Peyer's patch (tissue), 4 donors: ENCODE data around the gene CMKLR1. TPM values are rescaled to one million over a fixed set of nuclear protein-coding genes. Genes with fewer than 3 reads are reported as not detected.

Source experiments
- DNase-seq, 3 donors: peaks; one replicate each; pipeline ENCODE4 v3.0.0-alpha.2; 2017 to 2019
- H3K27ac ChIP-seq, 4 donors: fragments of 200-600 bp; sonication (generic); one replicate each; pipeline ENCODE4 v1.5.1; 2016 to 2019
- H3K27me3 ChIP-seq, 2 donors: fragments of 200-600 bp; sonication (generic); one replicate each; pipeline ENCODE4 v1.5.1; 2019
- H3K36me3 ChIP-seq, 3 donors: fragments of 200-600 bp; sonication (generic); one replicate each; pipeline ENCODE4 v1.5.1; 2016 to 2019
- H3K4me1 ChIP-seq, 4 donors: fragments of 200-600 bp; sonication (generic); one replicate each; pipeline ENCODE4 v1.5.1; 2016 to 2019
- H3K4me3 ChIP-seq, 4 donors: fragments of 200-600 bp; sonication (generic); 1 replicate in 3 of 4; 2 replicates in 1 of 4; pipeline ENCODE4 v1.5.1; 2016 to 2019; ENCODE audit warnings: mild to moderate bottlenecking in 1 of 4
- H3K9me3 ChIP-seq, 4 donors: fragments of 200-600 bp; sonication (generic); one replicate each; pipeline ENCODE4 v1.5.1; 2016 to 2019; ENCODE audit warnings: mild to moderate bottlenecking in 1 of 4
- POLR2A ChIP-seq, 2 donors: fragments of 450-650 bp; IDR thresholded peaks; one replicate each; pipeline ENCODE4 v1.5.1; 2017; ENCODE audit warnings: antibody characterized with exemption in 2 of 2, mild to moderate bottlenecking in 2 of 2, moderate library complexity in 2 of 2
- total RNA-seq, 4 donors: library from RNA; depleted of rRNA; stranded (reverse); fragments of >200 nt; gene quantifications; one replicate each; pipeline ENCODE4 v1.1.0, GENCODE V29; 2016
- TF ChIP-seq, protein P1 (sequence below), 6 experiments: fragments of 450-650 bp in 4 of 6; fragments of 200-600 bp in 2 of 6; sonication (generic) in 1 of 6; IDR thresholded peaks; one replicate each; pipeline ENCODE4 v1.5.1; 2017 to 2019; ENCODE audit warnings: antibody characterized with exemption in 6 of 6, mild to moderate bottlenecking in 3 of 6, moderate library complexity in 1 of 6

CMKLR1 gene
- total RNA-seq, 4 donors from 2014 or later = 1.1 to 18.2 (median 4.1) TPM

- no peak overlapping the region for H3K4me3 ChIP-seq
- no peak for DNase-seq
- no peak for TF ChIP-seq POLR2A (IDR thresholded peaks at IDR 0.05)
- TF ChIP-seq, protein P1, sequence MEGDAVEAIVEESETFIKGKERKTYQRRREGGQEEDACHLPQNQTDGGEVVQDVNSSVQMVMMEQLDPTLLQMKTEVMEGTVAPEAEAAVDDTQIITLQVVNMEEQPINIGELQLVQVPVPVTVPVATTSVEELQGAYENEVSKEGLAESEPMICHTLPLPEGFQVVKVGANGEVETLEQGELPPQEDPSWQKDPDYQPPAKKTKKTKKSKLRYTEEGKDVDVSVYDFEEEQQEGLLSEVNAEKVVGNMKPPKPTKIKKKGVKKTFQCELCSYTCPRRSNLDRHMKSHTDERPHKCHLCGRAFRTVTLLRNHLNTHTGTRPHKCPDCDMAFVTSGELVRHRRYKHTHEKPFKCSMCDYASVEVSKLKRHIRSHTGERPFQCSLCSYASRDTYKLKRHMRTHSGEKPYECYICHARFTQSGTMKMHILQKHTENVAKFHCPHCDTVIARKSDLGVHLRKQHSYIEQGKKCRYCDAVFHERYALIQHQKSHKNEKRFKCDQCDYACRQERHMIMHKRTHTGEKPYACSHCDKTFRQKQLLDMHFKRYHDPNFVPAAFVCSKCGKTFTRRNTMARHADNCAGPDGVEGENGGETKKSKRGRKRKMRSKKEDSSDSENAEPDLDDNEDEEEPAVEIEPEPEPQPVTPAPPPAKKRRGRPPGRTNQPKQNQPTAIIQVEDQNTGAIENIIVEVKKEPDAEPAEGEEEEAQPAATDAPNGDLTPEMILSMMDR (IDR thresholded peaks at IDR 0.05) = no peak
- H3K36me3 ChIP-seq = no peaks in the 10 kb centered on the region
- no peaks in the 10 kb centered on the region for H3K27me3 ChIP-seq
- H3K4me1 ChIP-seq = no peaks in the 10 kb centered on the region
- no peaks in the 10 kb centered on the region for H3K9me3 ChIP-seq
- no peak overlapping the region for H3K27ac ChIP-seq
Observed at GRCh38 chr12:108255252-108255602, 83.9 kb downstream of the CMKLR1 start.

- H3K9me3 ChIP-seq = no peaks in the 10 kb centered on the region
- no peaks in the 10 kb centered on the region for H3K36me3 ChIP-seq
- no peaks in the 10 kb centered on the region for H3K4me1 ChIP-seq
- H3K27ac ChIP-seq = no peak overlapping the region
- H3K27me3 ChIP-seq = no peaks in the 10 kb centered on the region
- H3K4me3 ChIP-seq = no peak overlapping the region
- no peak for DNase-seq
- TF ChIP-seq POLR2A (IDR thresholded peaks at IDR 0.05) = no peak
- TF ChIP-seq, protein P1 (IDR thresholded peaks at IDR 0.05) = no peak
Observed at GRCh38 chr12:108254517-108255251, 84.4 kb downstream of the CMKLR1 start.

DNA sequence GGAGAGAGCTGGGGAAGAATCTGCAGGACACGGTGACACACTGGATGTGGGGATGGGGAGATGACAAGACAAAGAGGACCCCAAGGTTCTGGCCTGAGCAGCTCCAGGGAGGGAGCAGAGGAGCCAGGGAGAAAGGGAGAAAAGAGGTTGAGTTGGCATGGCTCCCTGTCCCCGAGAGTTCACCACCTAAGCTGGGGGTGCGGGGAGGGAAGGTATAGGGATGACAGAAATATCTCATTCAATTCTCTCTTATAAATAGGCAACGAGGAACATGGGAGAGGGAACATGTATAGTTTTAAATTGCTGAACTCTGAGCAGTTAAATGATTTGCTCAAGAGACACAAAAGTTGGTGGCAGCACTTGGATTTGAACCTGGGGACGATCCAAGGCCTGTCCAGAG lies 85.1 kb downstream of the CMKLR1 start:
- TF ChIP-seq POLR2A (IDR thresholded peaks at IDR 0.05) = no peak
- TF ChIP-seq, protein P1 (IDR thresholded peaks at IDR 0.05) = no peak
- Histone ChIP-seq H3K4me1 (no peaks in the 10 kb centered on the region), H3K36me3 (no peaks in the 10 kb centered on the region), H3K4me3 (no peak overlapping the region), H3K9me3 (no peaks in the 10 kb centered on the region), H3K27ac (no peak overlapping the region), H3K27me3 (no peaks in the 10 kb centered on the region)
- no peak for DNase-seq

DNA sequence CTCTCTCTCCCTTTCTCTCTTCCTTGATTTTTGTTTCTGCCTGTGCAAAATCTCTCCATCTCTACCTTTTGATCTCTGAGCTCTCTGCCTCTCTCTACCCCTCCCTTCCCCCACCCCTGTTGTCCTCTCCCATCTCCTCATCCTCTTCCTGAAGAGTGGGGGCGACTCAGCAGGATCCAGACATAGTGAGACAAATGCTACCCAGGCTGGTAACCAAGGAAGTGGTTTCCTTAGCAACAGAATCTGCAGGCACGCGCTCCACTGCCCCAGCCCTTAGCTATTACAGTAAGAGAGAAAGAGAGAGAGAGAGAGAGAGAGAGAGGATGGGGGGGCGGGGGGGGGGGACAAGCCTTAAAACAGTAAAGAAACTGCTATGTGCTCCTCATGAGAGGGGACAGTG lies 85.6 kb downstream of the CMKLR1 start:
- H3K27me3 ChIP-seq = no peaks in the 10 kb centered on the region
- no peak for DNase-seq

DNA sequence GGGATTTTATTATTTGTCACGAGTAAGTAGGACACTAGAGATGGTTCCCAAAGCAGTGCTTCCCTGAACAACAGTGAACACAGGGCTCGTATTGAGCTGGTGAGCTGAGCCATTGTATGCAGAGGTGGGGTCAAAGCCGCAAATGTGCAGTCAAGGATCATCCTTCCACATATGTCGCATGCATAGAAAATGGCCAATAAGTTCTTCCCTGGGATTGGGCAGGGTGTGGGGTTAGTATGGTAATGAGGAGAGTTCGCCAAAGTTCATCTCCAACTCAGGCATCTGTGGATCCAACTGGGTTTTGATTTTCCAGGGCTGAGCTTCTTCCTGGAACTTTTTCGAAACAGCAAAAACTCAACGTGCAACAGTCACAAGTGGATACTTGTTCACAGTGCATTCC lies 86.6 kb downstream of the CMKLR1 start:
- TF ChIP-seq, protein P1 (IDR thresholded peaks at IDR 0.05) = no peak
- TF ChIP-seq POLR2A (IDR thresholded peaks at IDR 0.05) = no peak
- no peak overlapping the region for H3K4me3 ChIP-seq
- no peaks in the 10 kb centered on the region for H3K36me3 ChIP-seq
- H3K9me3 ChIP-seq = no peaks in the 10 kb centered on the region
- no peak overlapping the region for H3K27ac ChIP-seq
- H3K4me1 ChIP-seq = no peaks in the 10 kb centered on the region
- H3K27me3 ChIP-seq = no peaks in the 10 kb centered on the region
- no peak for DNase-seq

More for the DNA sequence above, 85.6 kb downstream of the CMKLR1 start:
- TF ChIP-seq, protein P1 (IDR thresholded peaks at IDR 0.05) = no peak
- TF ChIP-seq POLR2A (IDR thresholded peaks at IDR 0.05) = no peak
- Histone ChIP-seq H3K4me3 (no peak overlapping the region), H3K9me3 (no peaks in the 10 kb centered on the region), H3K4me1 (no peaks in the 10 kb centered on the region), H3K27ac (no peak overlapping the region), H3K36me3 (no peaks in the 10 kb centered on the region)
